Measurements from ENCODE around the gene KMT2E.

KMT2E gene

DNA sequence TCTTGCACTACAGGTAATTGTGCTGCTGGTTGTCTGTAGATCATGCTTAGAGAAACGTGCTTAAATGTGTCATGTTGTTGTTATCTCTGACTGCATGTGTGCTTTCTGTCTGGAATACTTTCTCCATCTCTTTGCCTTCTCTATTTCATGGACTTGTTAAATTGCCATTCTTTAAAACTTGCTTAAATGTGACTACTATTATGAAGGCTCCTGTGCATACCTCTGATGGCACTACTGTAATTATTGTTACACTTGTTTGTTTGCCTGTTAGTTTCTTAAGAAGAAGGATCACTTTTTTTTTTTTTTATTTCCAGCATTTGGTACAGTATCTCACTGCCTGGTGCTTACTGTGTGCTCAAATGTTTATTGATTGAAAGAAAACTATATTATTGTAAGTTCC lies 41.6 kb downstream of the KMT2E start:
- Histone ChIP-seq H3K4me3 (ENCODE audit: low read depth, low read length) (no peak overlapping the region), H3K9me3 (ENCODE audit: control insufficient read depth, insufficient read depth, low read depth, low read length) (no peaks in the 10 kb centered on the region), H3K36me3 (ENCODE audit: control insufficient read depth in 2 of 2, insufficient read depth in 1 of 2, low read length in 2 of 2) (no peaks in the 10 kb centered on the region; a peak in 1 of 3 replicates), H3K27ac (ENCODE audit: extremely low read depth, low read depth, low read length) (no peak overlapping the region), H3K4me1 (ENCODE audit: control insufficient read depth, insufficient read depth, low read length) (no peaks in the 10 kb centered on the region; the same call in 1 of the 2 replicates)
- CTCF ChIA-PET, result interaction anchor here (0.6 kb wide), 1 partner anchor 74 kb away, joined by 4 read pairs; no protein-coding TSS in a partner anchor
- TF ChIP-seq MYNN (tag by site-specific recombination; IDR thresholded peaks at IDR 0.05; ENCODE audit: borderline replicate concordance), result peak; percentile 83
- TF ChIP-seq, protein P1, sequence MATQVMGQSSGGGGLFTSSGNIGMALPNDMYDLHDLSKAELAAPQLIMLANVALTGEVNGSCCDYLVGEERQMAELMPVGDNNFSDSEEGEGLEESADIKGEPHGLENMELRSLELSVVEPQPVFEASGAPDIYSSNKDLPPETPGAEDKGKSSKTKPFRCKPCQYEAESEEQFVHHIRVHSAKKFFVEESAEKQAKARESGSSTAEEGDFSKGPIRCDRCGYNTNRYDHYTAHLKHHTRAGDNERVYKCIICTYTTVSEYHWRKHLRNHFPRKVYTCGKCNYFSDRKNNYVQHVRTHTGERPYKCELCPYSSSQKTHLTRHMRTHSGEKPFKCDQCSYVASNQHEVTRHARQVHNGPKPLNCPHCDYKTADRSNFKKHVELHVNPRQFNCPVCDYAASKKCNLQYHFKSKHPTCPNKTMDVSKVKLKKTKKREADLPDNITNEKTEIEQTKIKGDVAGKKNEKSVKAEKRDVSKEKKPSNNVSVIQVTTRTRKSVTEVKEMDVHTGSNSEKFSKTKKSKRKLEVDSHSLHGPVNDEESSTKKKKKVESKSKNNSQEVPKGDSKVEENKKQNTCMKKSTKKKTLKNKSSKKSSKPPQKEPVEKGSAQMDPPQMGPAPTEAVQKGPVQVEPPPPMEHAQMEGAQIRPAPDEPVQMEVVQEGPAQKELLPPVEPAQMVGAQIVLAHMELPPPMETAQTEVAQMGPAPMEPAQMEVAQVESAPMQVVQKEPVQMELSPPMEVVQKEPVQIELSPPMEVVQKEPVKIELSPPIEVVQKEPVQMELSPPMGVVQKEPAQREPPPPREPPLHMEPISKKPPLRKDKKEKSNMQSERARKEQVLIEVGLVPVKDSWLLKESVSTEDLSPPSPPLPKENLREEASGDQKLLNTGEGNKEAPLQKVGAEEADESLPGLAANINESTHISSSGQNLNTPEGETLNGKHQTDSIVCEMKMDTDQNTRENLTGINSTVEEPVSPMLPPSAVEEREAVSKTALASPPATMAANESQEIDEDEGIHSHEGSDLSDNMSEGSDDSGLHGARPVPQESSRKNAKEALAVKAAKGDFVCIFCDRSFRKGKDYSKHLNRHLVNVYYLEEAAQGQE (tag by site-specific recombination; IDR thresholded peaks at IDR 0.05), result no peak
- no peak for TF ChIP-seq HOXA7 (CRISPR knock-in tag; IDR thresholded peaks at IDR 0.05; ENCODE audit: borderline replicate concordance)
- peak; percentile 48; the same call in 1 of the 2 replicates for TF ChIP-seq PRDM1 (tag by site-specific recombination; IDR thresholded peaks at IDR 0.05)
- POLR2A ChIA-PET, result interaction anchor here (0.7 to 0.8 kb wide), 2 partner anchors 42 to 67 kb away, joined by 3 to 5 read pairs; no protein-coding TSS in a partner anchor

DNA sequence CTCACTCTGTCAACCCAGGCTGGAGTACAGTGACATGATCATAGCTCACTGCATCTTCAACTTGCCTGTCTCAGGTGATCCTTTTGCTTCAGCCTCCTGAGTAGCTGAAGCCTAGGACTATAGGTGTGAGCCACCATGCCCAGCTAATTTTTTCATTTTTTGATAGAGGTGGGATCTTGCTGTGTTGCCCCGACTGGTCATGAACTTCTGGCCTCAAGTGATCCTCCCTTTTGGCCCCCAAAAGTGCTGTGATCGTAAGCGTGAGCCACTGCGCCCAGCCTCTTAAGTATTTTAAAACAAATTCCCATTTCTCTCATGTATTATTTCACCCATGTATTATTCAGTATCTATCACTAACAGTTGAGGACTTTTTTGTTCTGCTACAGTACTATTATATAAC lies 43.5 kb downstream of the KMT2E start:
- no peaks in the 10 kb centered on the region for H3K36me3 ChIP-seq (ENCODE audit: control insufficient read depth in 2 of 2, insufficient read depth in 1 of 2, low read length in 2 of 2)
- CTCF ChIA-PET, result interaction anchor here (0.8 to 1.3 kb wide), 2 partner anchors 77 to 174 kb away, joined by 3 read pairs; no protein-coding TSS in a partner anchor

DNA sequence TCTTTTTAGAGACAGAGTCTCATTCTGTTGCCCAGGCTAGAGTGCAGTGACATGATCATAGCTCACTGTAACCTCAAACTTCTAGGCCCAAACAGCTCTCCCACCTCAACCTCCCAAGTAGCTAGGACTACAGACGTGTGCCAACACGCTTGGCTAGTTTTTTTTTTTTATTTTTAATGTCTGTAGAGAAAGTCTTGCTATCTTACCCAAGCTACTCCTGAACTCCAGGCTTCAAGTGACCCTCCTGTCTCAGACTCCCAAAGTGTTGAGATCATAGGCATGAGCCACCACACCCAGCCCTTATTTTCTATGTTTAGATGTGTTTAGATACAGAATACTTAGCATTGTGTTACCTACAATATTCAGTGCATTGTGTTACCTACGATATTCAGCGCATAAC lies 46.4 kb downstream of the KMT2E start:
- TF ChIP-seq ZNF394 (tag by site-specific recombination; IDR thresholded peaks at IDR 0.05; ENCODE audit: borderline replicate concordance), result peak; percentile 83
- peak; percentile 49 for TF ChIP-seq ZNF600 (tag by site-specific recombination; IDR thresholded peaks at IDR 0.05)
- no peak for TF ChIP-seq GLIS2 (tag by site-specific recombination; IDR thresholded peaks at IDR 0.05)
- peak; percentile 51; the same call in 1 of the 2 replicates for TF ChIP-seq GLIS1 (tag by site-specific recombination; IDR thresholded peaks at IDR 0.05)
- TF ChIP-seq ZNF624 (tag by site-specific recombination; IDR thresholded peaks at IDR 0.05), result no peak
- 0 out of 2 replicates have a peak, but pooled peaks have one; percentile 13 for TF ChIP-seq ZNF664 (tag by site-specific recombination; IDR thresholded peaks at IDR 0.05)
- TF ChIP-seq KLF9 (tag by site-specific recombination; IDR thresholded peaks at IDR 0.05; ENCODE audit: low read depth), result no peak
- TF ChIP-seq ZNF112 (tag by site-specific recombination; IDR thresholded peaks at IDR 0.05), result no peak
- peak; percentile 56 for TF ChIP-seq ZNF366 (tag by site-specific recombination; conservative IDR thresholded peaks at IDR 0.05)
- TF ChIP-seq, protein P2, sequence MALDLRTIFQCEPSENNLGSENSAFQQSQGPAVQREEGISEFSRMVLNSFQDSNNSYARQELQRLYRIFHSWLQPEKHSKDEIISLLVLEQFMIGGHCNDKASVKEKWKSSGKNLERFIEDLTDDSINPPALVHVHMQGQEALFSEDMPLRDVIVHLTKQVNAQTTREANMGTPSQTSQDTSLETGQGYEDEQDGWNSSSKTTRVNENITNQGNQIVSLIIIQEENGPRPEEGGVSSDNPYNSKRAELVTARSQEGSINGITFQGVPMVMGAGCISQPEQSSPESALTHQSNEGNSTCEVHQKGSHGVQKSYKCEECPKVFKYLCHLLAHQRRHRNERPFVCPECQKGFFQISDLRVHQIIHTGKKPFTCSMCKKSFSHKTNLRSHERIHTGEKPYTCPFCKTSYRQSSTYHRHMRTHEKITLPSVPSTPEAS (tag by site-specific recombination; IDR thresholded peaks at IDR 0.05), result no peak
- no peak for TF ChIP-seq ZNF239 (tag by site-specific recombination; IDR thresholded peaks at IDR 0.05)
- no peaks in the 10 kb centered on the region for H3K9me3 ChIP-seq (ENCODE audit: control insufficient read depth, insufficient read depth, low read depth, low read length)
- H3K27ac ChIP-seq (ENCODE audit: extremely low read depth, low read depth, low read length), result no peak overlapping the region
- CTCF ChIA-PET, result no interaction called here
- peaks cover 8 to 19% of the 10 kb centered on the region in 2 experiments; a peak in 2 of 3 replicates for H3K36me3 ChIP-seq (ENCODE audit: control insufficient read depth in 2 of 2, insufficient read depth in 1 of 2, low read length in 2 of 2)
- H3K4me3 ChIP-seq (ENCODE audit: low read depth, low read length), result no peak overlapping the region
- H3K4me1 ChIP-seq (ENCODE audit: control insufficient read depth, insufficient read depth, low read length), result peaks cover 4% of the 10 kb centered on the region; the same call in 1 of the 2 replicates
- POLR2A ChIA-PET, result no interaction called here

More for the DNA sequence above, 43.5 kb downstream of the KMT2E start:
- TF ChIP-seq ZNF112 (tag by site-specific recombination; IDR thresholded peaks at IDR 0.05) (no peak), ZNF121 (tag by site-specific recombination; IDR thresholded peaks at IDR 0.05) (peak; percentile 90), ZNF658 (tag by site-specific recombination; IDR thresholded peaks at IDR 0.05) (no peak), ZNF510 (tag by site-specific recombination; IDR thresholded peaks at IDR 0.05; ENCODE audit: insufficient replicate concordance) (no peak), ZIC2 (tag by site-specific recombination; IDR thresholded peaks at IDR 0.05) (no peak), ZEB2 (tag by site-specific recombination; IDR thresholded peaks at IDR 0.05) (no peak)
- Histone ChIP-seq H3K9me3 (ENCODE audit: control insufficient read depth, insufficient read depth, low read depth, low read length) (no peaks in the 10 kb centered on the region), H3K4me3 (ENCODE audit: low read depth, low read length) (no peak overlapping the region), H3K4me1 (ENCODE audit: control insufficient read depth, insufficient read depth, low read length) (peaks cover 4% of the 10 kb centered on the region; the same call in 1 of the 2 replicates), H3K27ac (ENCODE audit: extremely low read depth, low read depth, low read length) (no peak overlapping the region)
- POLR2A ChIA-PET, result no interaction called here

All from HEK293 (cell line).